Activated B cell treated with CpG ODN at 0.5 μM for 24 hours (primary cell): Measurements from ENCODE around the gene ANKS1B. TPM values are rescaled to one million over a fixed set of nuclear protein-coding genes. Genes with fewer than 3 reads are reported as not detected.

ENCODE experiments used
- ATAC-seq: fragments of 200-7000 bp; cut with Tn5 transposase; one replicate; pipeline ENCODE4 v1.10.0; 2021; ENCODE audit warnings: low read depth, mild to moderate bottlenecking, moderate library complexity
- CTCF ChIA-PET: fragments of 350-600 bp; sonication (Branson Sonifier 250); formaldehyde crosslinking; loops from one replicate; lab custom pipeline; 2021; ENCODE audit warnings: antibody characterized with exemption; lab: Charles Lee
- POLR2A ChIA-PET: fragments of 350-600 bp; sonication (Branson Sonifier 250); formaldehyde crosslinking; loops from one replicate; lab custom pipeline; 2021; ENCODE audit warnings: antibody characterized with exemption; lab: Charles Lee
- DNase-seq: peaks from one replicate; pipeline ENCODE4 v3.0.0; 2022
- H3K27ac Mint-ChIP-seq: one replicate; pipeline ENCODE4 v1.8.0; 2020; ENCODE audit warnings: mixed read lengths
- H3K27me3 Mint-ChIP-seq: one replicate; pipeline ENCODE4 v1.8.0; 2021; ENCODE audit warnings: mixed read lengths
- H3K36me3 Mint-ChIP-seq: one replicate; pipeline ENCODE4 v1.8.0; 2021; ENCODE audit warnings: low read depth, mixed read lengths
- H3K4me1 Mint-ChIP-seq: one replicate; pipeline ENCODE4 v1.8.0; 2021; ENCODE audit warnings: mixed read lengths
- H3K4me3 Mint-ChIP-seq: one replicate; pipeline ENCODE4 v1.8.0; 2020; ENCODE audit warnings: mild to moderate bottlenecking, mixed read lengths
- H3K9me3 Mint-ChIP-seq: one replicate; pipeline ENCODE4 v1.8.0; 2020; ENCODE audit warnings: mixed read lengths
- CTCF ChIP-seq: fragments of 200-600 bp; IDR thresholded peaks from one replicate; pipeline ENCODE4 v1.8.0; 2022; ENCODE audit warnings: antibody characterized with exemption, mild to moderate bottlenecking
- intact Hi-C: fragments of 100-400 bp; cut with micrococcal nuclease; formaldehyde crosslinking; loops from one replicate; pipeline ENCODE4 v1.15.1; 2024
- total RNA-seq: library from RNA; stranded (reverse); gene quantifications from 2 replicates; pipeline ENCODE4 v1.2.3, GENCODE V29; 2022

ANKS1B gene
- total RNA-seq, 1 donor from 2014 or later: not detected

GRCh38 chr12:99200711-99201384, 783.9 kb downstream of the ANKS1B start:
- DNase-seq (no peak), ATAC-seq (no peak)
- Mint-ChIP-seq H3K36me3 (no peaks in the 10 kb centered on the region), H3K9me3 (no peaks in the 10 kb centered on the region), H3K4me3 (no peak overlapping the region), H3K27me3 (no peaks in the 10 kb centered on the region), H3K27ac (no peak overlapping the region), H3K4me1 (no peaks in the 10 kb centered on the region)
- intact Hi-C loops: no loop called here
- ChIA-PET POLR2A (no interaction called here), CTCF (no interaction called here)
- no peak for TF ChIP-seq CTCF

- ChIA-PET CTCF (no interaction called here), POLR2A (no interaction called here)
- H3K27ac Mint-ChIP-seq: no peak overlapping the region
- H3K4me3 Mint-ChIP-seq: no peak overlapping the region
- H3K9me3 Mint-ChIP-seq: peaks cover 3% of the 10 kb centered on the region
- no peaks in the 10 kb centered on the region for H3K4me1 Mint-ChIP-seq
- no peak for TF ChIP-seq CTCF
- no peaks in the 10 kb centered on the region for H3K27me3 Mint-ChIP-seq
- ATAC-seq (no peak), DNase-seq (no peak)
- H3K36me3 Mint-ChIP-seq: no peaks in the 10 kb centered on the region
- intact Hi-C loops: no loop called here
These were observed 789.3 kb downstream of the ANKS1B start for GRCh38 chr12:99195474-99195873.

GRCh38 chr12:99192489-99192888, 792.2 kb downstream of the ANKS1B start:
- ChIA-PET CTCF (no interaction called here), POLR2A (no interaction called here)
- H3K4me3 Mint-ChIP-seq: no peak overlapping the region
- ATAC-seq (no peak), DNase-seq (no peak)
- TF ChIP-seq CTCF: no peak
- H3K4me1 Mint-ChIP-seq: no peaks in the 10 kb centered on the region
- intact Hi-C loops: no loop called here
- peaks cover 3% of the 10 kb centered on the region for H3K9me3 Mint-ChIP-seq
- H3K36me3 Mint-ChIP-seq: no peaks in the 10 kb centered on the region
- H3K27me3 Mint-ChIP-seq: no peaks in the 10 kb centered on the region
- H3K27ac Mint-ChIP-seq: no peak overlapping the region

- Mint-ChIP-seq H3K9me3 (no peaks in the 10 kb centered on the region), H3K36me3 (no peaks in the 10 kb centered on the region), H3K27ac (no peak overlapping the region), H3K4me3 (no peak overlapping the region), H3K4me1 (no peaks in the 10 kb centered on the region), H3K27me3 (no peaks in the 10 kb centered on the region)
- CTCF ChIA-PET: no interaction called here
- DNase-seq (no peak), ATAC-seq (no peak)
- TF ChIP-seq CTCF: no peak
- intact Hi-C loops: no loop called here
- POLR2A ChIA-PET: no interaction called here
These were observed 807.9 kb downstream of the ANKS1B start for GRCh38 chr12:99176871-99177270.

GRCh38 chr12:99170461-99170860, 814.3 kb downstream of the ANKS1B start:
- no peaks in the 10 kb centered on the region for H3K9me3 Mint-ChIP-seq
- ChIA-PET CTCF (no interaction called here), POLR2A (no interaction called here)
- H3K27ac Mint-ChIP-seq: no peak overlapping the region
- TF ChIP-seq CTCF: no peak
- no peaks in the 10 kb centered on the region for H3K36me3 Mint-ChIP-seq
- intact Hi-C loops: no loop called here
- no peaks in the 10 kb centered on the region for H3K4me1 Mint-ChIP-seq
- H3K27me3 Mint-ChIP-seq: no peaks in the 10 kb centered on the region
- no peak for DNase-seq
- no peak overlapping the region for H3K4me3 Mint-ChIP-seq
- no peak for ATAC-seq
